ENCODE data around the gene PGAM1. TPM values are rescaled to one million over a fixed set of nuclear protein-coding genes. Genes with fewer than 3 reads are reported as not detected.

The PGAM1 gene
- total RNA-seq (2012; rRNA removed), result 716 and 841 TPM in 2 replicates
- 617 and 686 TPM in 2 replicates for polyA plus RNA-seq (2012; rRNA removed)
- 590 and 752 TPM in 2 replicates for polyA plus RNA-seq (2012; cell fraction: cytosol; rRNA removed)
- 218 and 270 TPM in 2 replicates for polyA plus RNA-seq (2012; cell fraction: nucleus; rRNA removed; ENCODE audit: low replicate concordance)
- Bru-seq, nascent RNA, result percentile 86 among the genes with signal in this experiment
- percentile 87 among the genes with signal in this experiment for BruChase-seq, experiment 1, labeled RNA remaining after a 6-hour chase
- BruChase-seq, experiment 2, labeled RNA remaining after a 2-hour chase, result percentile 76 among the genes with signal in this experiment
- long read RNA-seq, transcript PGAM1-201 (4 exons, 1,830 nt), result major isoform, 735 of 804 reads
- long read RNA-seq, partial matches to known transcripts, result 67 of 804 reads
- long read RNA-seq, other reads (novel, unspliced or antisense), result 1 of 804 reads

DNA sequence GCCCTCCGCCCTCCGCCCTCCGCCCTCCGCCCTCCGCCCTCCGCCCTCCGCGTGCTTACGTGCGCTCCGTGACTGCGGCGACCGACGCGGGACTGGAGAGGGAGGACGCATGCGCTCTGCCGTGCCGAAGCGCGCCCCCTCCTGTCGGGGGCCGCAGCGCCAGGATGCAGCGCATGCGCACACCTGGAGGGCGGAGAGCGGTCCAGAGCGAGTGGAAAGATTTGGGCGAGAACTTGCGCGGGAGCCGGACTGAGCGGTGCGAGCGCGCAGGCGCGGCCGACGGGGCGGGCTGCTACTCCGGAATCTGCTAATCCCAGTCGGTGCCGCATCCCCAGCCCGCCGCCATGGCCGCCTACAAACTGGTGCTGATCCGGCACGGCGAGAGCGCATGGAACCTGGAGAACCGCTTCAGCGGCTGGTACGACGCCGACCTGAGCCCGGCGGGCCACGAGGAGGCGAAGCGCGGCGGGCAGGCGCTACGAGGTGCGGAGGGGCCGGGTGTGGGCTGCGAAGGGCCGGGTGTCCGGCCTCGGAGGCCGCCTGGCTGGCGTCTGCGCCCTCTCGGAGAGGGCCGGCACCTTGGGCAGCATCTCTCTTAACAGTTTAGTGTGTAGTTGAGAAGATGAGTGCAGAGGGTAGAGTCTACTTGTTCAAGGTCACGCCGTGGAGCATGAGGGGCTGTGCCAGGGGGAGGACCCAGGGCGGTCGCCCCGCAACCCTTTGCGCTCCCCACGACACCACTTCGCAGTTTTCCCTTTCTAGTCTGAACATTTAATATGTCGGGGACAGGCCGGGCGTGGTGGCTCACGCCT, at the start of gene PGAM1:
PGAM1 (plus strand) TSS at position 228 of the 812 bp plus-strand sequence; CDS start at position 345, 117 bp downstream.
- CTCF ChIA-PET, result no interaction called here
- H4K8ac ChIP-seq (ENCODE audit: low read depth in 2 of 2, low read length in 2 of 2), result peak within 1 kb of the TSS; percentile 98 to 99
- no peaks in the 10 kb centered on the region for H3K9me3 ChIP-seq (ENCODE audit: control insufficient read depth, insufficient read depth, low read length)
- H3K79me1 ChIP-seq (ENCODE audit: low read depth in 1 of 2, low read length in 2 of 2), result peaks cover 9 to 49% of the 10 kb centered on the region in 2 experiments; a peak in 3 of 4 replicates
- H2BK15ac ChIP-seq (ENCODE audit: low read depth, low read length), result peak within 1 kb of the TSS; percentile 58; the same call in 2 of the 3 replicates
- TF ChIP-seq, protein P1, sequence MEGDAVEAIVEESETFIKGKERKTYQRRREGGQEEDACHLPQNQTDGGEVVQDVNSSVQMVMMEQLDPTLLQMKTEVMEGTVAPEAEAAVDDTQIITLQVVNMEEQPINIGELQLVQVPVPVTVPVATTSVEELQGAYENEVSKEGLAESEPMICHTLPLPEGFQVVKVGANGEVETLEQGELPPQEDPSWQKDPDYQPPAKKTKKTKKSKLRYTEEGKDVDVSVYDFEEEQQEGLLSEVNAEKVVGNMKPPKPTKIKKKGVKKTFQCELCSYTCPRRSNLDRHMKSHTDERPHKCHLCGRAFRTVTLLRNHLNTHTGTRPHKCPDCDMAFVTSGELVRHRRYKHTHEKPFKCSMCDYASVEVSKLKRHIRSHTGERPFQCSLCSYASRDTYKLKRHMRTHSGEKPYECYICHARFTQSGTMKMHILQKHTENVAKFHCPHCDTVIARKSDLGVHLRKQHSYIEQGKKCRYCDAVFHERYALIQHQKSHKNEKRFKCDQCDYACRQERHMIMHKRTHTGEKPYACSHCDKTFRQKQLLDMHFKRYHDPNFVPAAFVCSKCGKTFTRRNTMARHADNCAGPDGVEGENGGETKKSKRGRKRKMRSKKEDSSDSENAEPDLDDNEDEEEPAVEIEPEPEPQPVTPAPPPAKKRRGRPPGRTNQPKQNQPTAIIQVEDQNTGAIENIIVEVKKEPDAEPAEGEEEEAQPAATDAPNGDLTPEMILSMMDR (conservative IDR thresholded peaks at IDR 0.05; ENCODE audit: low read depth, low read length), result peak; percentile 90
- TF ChIP-seq MAFK (IDR thresholded peaks at IDR 0.05; ENCODE audit: low read depth, low read length) (no peak), SMC3 (IDR thresholded peaks at IDR 0.05; ENCODE audit: low read depth, low read length) (peak; percentile 28; the same call in 1 of the 2 replicates), RCOR1 (IDR thresholded peaks at IDR 0.05; ENCODE audit: insufficient replicate concordance, low read length) (no peak), CEBPB (IDR thresholded peaks at IDR 0.05; ENCODE audit: low read depth, low read length) (no peak), MXI1 (IDR thresholded peaks at IDR 0.05; ENCODE audit: borderline replicate concordance, low read depth, low read length) (peak; percentile 39; the same call in 1 of the 2 replicates), POLR2A (IDR thresholded peaks at IDR 0.05; ENCODE audit: low read depth, low read length) (peak; percentile 51; the same call in 1 of the 2 replicates), RFX5 (IDR thresholded peaks at IDR 0.05; ENCODE audit: low read depth, low read length) (no peak), CHD1 (IDR thresholded peaks at IDR 0.05; ENCODE audit: low read depth, low read length) (no peak), MAZ (IDR thresholded peaks at IDR 0.05; ENCODE audit: borderline replicate concordance, low read depth, low read length) (peak; percentile 90)
- TF ChIP-seq, protein P2, sequence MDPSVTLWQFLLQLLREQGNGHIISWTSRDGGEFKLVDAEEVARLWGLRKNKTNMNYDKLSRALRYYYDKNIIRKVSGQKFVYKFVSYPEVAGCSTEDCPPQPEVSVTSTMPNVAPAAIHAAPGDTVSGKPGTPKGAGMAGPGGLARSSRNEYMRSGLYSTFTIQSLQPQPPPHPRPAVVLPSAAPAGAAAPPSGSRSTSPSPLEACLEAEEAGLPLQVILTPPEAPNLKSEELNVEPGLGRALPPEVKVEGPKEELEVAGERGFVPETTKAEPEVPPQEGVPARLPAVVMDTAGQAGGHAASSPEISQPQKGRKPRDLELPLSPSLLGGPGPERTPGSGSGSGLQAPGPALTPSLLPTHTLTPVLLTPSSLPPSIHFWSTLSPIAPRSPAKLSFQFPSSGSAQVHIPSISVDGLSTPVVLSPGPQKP (IDR thresholded peaks at IDR 0.05; ENCODE audit: borderline replicate concordance, low read depth, low read length), result no peak
- peak within 1 kb of the TSS; percentile 14; the same call in 1 of the 2 replicates for H2BK20ac ChIP-seq (ENCODE audit: low read depth, low read length)
- peak within 1 kb of the TSS; percentile 93 for H3K23ac ChIP-seq (ENCODE audit: low read depth, low read length)
- peak within 1 kb of the TSS; percentile 97 for H3K4me3 ChIP-seq (ENCODE audit: insufficient read depth, low read depth, low read length)
- peak within 1 kb of the TSS; percentile 92 for H2AK9ac ChIP-seq (replicated peaks; ENCODE audit: low read depth, low read length, poor library complexity)
- dilution Hi-C loops (cut with HindIII; ENCODE audit: low sequenced_read_pairs, unreplicated experiment) (no loop called here), in situ Hi-C loops (cut with MboI; ENCODE audit: low sequenced_read_pairs) (no loop called here), intact Hi-C loops (cut with micrococcal nuclease) (loop anchor here (2.0 kb wide), 1 partner anchor 19 kb away; no protein-coding TSS in a partner anchor)
- H3K9me1 ChIP-seq (ENCODE audit: insufficient read depth, low read length), result no peaks in the 10 kb centered on the region
- peak within 1 kb of the TSS; percentile 95 for H3K14ac ChIP-seq (replicated peaks; ENCODE audit: low read depth, low read length)
- H2AFZ ChIP-seq (replicated peaks; ENCODE audit: low read length, poor library complexity), result peak within 1 kb of the TSS; percentile 82
- peaks cover 12% of the 10 kb centered on the region for H3K4me1 ChIP-seq (ENCODE audit: control insufficient read depth, insufficient read depth, low read length)
- DNase-seq (peak; percentile 95), ATAC-seq (ENCODE audit: low read depth) (peak; percentile 86)
- peak within 1 kb of the TSS; percentile 79 for H4K91ac ChIP-seq (ENCODE audit: insufficient read depth, low read depth, low read length)
- H4K20me1 ChIP-seq (ENCODE audit: insufficient read depth, low read length), result peaks cover 33% of the 10 kb centered on the region
- H2AK5ac ChIP-seq (ENCODE audit: low read depth, low read length), result peak within 1 kb of the TSS; percentile 91
- 0% methylated on average over 10 of the region's 90 CpGs; no CpG with 5 or more reads in 1 of the 2 experiments for WGBS, 2 experiments (ENCODE audit: extremely low coverage in 2 of 2, insufficient read length in 1 of 2)
- peak within 1 kb of the TSS; percentile 87 for H4K5ac ChIP-seq (ENCODE audit: low read depth, low read length)
- H3K27ac ChIP-seq (ENCODE audit: insufficient read depth, low read length), result peak within 1 kb of the TSS; percentile 96
- H3K18ac ChIP-seq (ENCODE audit: low read depth, low read length), result peak within 1 kb of the TSS; percentile 75
- no TSS peak for BruUV-seq (replicated peaks)
- peak within 1 kb of the TSS; percentile 87 for H2BK5ac ChIP-seq (ENCODE audit: low read depth, low read length, poor library complexity, severe bottlenecking)
- peak within 1 kb of the TSS; percentile 98 for H3K9ac ChIP-seq (ENCODE audit: low read depth, low read length)
- peak within 1 kb of the TSS; percentile 99 for H3K4me2 ChIP-seq (ENCODE audit: low read depth, low read length)
- peaks cover 18% of the 10 kb centered on the region for H3K36me3 ChIP-seq (ENCODE audit: control insufficient read depth, insufficient read depth, low read length)
- H2BK120ac ChIP-seq (ENCODE audit: low read depth, low read length), result peak within 1 kb of the TSS; percentile 41
- H3K4ac ChIP-seq (ENCODE audit: low read depth, low read length), result peak within 1 kb of the TSS; percentile 91
- POLR2A ChIA-PET (ENCODE audit: unreplicated experiment), result no interaction called here
- no peaks in the 10 kb centered on the region for H3K27me3 ChIP-seq (ENCODE audit: control insufficient read depth, insufficient read depth, low read length)
- H3K56ac ChIP-seq (ENCODE audit: extremely low read depth, insufficient read depth, low read length), result peak within 1 kb of the TSS; percentile 96
